Measurements from ENCODE around the gene TOMM20.
"Not testable (repeated sequence)": the region's sequence is repeated elsewhere in the genome, so short reads cannot be mapped to it uniquely, and the experiment has no call there.

The TOMM20 gene

DNA sequence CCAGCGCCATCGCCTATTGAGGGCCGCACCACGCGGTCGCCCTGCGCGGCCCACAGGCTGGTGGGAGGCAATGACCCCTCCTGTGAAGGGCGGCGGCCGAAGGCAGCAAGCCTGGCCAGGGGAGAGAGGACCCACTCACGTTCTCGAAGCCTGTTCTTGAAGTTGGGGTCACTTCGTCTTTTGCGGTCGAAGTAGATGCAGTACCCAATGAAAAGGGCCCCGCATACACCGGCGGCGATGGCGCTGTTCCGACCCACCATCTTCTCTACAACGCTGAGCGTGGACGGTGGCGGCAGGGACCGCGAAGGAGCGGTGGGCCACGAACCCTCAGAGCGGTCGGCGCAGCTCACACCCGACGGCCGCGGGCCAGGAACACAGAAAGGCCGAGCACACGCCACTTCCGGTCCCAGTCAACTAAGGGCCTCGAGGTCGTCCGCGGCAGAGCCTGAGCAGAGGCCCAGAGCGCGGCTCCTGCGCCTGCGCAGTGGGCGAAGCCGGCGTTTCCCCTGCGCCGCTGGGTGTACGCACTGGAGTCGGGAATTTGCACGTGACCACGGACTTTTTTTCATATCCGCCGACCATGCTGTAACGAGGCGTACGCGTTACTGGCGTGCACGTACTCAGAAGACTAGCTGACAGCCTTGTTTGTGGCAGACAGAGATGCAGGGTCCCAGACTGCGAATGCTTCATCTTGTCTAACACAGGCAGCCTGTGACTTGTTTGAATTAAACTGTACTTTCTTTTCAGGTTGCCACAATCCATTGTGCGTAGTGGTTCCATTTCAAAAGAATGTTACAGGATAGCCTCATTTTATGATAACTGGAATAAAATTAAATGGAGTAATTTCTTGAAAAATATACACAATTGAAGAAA is at the start of gene TOMM20:
TSS of gene TOMM20 (minus strand) at position 382 of the 873 bp plus-strand sequence. CDS start at position 260, 122 bp downstream.
- DNase-seq: peak; percentile 99

- DNase-seq: no peak
These were observed 47.8 kb upstream of the TOMM20 start for GRCh38 chr1:235176486-235176885.

GRCh38 chr1:235169986-235170385 is 41.3 kb upstream of the TOMM20 start:
- DNase-seq: no peak

DNA sequence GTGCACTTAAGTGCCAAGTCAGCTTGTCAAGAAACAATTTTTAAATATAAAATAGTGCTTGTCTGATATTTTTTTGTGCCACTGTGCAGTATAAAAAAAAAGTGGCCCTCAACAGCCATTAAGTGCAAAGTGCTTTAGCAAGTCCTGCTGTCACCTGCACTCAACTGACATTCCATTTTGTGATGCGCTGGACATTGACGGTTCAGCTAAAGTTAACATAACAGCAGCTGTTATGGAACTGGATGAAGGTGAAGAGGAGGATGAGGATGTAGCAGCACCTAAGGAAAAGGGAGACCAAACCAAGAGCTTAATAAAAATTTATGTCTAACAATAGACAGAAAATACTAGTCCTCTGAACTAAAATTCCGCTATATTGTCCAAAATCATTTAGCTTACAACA is 39.7 kb upstream of the TOMM20 start:
- no peak for DNase-seq

GRCh38 chr1:235161685-235162327 is 33.2 kb upstream of the TOMM20 start:
- no peak for DNase-seq

GRCh38 chr1:235160957-235161684 is 32.5 kb upstream of the TOMM20 start, which contains the start of gene RBM34:
Gene RBM34, minus strand, starts transcription at chr1:235161250. Its CDS starts 24 bp downstream, at chr1:235161226.
- peak; percentile 97 for DNase-seq

GRCh38 chr1:235160383-235160956 is 31.8 kb upstream of the TOMM20 start:
- peak; percentile 85 for DNase-seq

GRCh38 chr1:235159930-235160329 is 31.3 kb upstream of the TOMM20 start:
- not testable (repeated sequence) for DNase-seq

- DNase-seq: not testable (repeated sequence)
These were observed 30.6 kb upstream of the TOMM20 start for GRCh38 chr1:235159284-235159683.

DNA sequence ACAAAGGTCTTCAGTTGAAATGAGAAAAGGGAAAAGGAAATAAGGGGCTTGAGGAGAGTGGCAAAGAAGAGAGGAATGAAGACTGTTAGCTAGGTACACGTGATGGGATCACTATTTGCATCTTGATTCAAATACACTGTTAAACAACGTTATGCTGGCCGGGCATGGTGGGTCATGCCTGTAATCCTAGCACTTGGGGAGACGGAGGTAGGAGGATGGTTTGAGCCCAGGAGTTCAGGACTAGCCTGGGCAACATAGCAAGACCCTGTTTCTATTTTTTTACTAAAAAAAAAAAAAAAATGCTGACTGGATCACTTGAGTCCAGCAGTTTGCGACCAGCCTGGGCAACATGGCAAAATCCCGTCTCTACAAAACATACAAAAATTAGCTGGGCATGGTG is 30.0 kb upstream of the TOMM20 start:
- DNase-seq: no peak

GRCh38 chr1:235157150-235157549 is 28.5 kb upstream of the TOMM20 start:
- DNase-seq: no peak

GRCh38 chr1:235156740-235157139 is 28.1 kb upstream of the TOMM20 start:
- no peak for DNase-seq

DNA sequence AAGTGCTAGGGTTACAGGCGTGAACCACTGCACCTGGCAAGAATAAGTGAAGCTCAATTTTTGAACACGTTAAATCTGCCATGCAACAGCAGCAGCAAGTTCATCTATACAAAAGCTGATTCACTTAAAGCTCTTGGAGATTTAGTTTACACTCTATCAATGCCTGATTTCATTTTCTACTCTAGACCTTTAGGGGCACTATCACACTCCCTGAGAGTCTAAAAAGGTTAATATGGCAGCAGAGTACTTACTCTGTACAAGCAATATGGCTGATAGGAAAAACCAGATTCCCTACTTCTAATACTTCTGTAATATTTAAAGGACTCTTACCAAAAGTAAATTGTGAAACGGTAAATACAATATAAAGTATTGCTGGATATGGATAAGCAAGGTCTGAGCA is 27.6 kb upstream of the TOMM20 start:
- peak; percentile 8 for DNase-seq

GRCh38 chr1:235152235-235152634 is 23.6 kb upstream of the TOMM20 start:
- DNase-seq: no peak

GRCh38 chr1:235151033-235151432 is 22.4 kb upstream of the TOMM20 start:
- no peak for DNase-seq

DNA sequence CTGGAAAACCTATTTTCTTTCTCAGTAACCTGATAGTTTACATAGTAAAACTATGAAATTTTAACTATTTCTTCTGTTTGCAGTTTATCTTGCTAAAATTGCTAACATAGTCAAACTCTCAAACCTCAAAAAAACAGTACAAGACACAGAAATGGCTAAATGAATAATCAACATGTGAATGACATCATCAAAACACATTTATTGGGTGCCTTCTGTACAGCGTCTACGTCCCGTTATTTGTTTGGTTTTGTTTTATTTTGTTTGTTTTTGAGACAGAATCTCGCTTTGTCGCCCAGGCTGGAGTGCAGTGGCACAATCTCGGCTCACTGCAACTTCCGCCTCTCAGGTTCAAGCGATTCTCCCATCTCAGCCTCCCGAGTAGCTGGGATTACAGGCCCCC is 21.2 kb upstream of the TOMM20 start:
- DNase-seq: no peak

DNA sequence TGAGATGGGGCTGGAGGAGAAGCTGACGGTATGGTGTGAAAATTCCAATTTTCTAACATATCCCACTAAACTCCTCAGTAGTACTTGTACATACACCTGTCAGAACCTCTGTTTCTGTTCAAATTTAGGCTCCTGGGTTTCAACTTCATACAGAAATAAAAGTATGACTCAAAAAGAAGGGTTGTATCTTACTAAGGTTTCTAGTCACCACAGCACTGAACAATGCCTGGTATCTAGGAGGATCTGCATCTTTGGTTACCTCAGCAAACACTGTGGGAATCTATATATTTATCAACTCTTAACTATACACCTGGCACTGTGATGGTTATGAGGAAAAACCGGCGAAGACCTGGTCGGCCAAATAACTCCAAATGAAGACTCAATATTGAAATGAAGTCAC is 18.6 kb upstream of the TOMM20 start:
- no peak for DNase-seq

DNA sequence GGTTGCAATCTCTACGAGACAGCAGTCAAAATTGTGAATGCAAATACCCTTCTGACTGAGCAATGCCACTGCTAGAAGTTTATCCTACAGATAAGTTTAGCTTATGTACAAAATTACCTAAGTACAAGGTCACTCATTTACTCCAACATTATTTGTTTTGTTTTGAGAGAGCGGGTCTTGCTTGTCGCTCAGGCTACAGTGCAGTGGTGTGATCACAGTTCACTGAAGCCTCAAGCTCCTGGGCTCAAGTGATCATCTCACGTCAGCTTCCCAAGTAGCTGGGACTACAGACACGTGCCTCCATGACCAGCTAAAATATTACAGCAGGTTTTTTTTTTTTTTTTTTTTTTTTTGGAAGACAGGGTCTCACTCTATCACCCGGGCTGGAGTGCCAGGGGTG is 17.0 kb upstream of the TOMM20 start:
- no peak for DNase-seq

DNA sequence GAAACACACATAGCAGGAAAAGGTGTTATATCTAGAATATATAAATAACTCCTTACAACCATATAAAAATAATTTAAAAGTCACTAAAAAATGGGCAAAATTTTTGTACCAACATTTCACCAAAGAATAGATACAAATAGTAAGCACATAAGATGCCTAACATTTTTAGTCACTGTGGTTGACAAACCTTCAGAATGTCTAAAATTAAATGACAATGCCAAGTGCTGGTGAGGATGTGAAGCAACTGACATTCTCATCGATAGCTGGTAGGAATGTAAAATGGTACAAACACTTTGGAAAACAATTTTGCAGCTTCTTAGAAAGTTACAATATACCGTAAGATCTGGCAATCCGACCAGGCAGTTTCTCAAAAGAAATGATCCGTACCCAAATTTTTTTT is 14.4 kb upstream of the TOMM20 start:
- DNase-seq: no peak

- DNase-seq: no peak
These were observed 10.7 kb upstream of the TOMM20 start for GRCh38 chr1:235139315-235139714.

DNA sequence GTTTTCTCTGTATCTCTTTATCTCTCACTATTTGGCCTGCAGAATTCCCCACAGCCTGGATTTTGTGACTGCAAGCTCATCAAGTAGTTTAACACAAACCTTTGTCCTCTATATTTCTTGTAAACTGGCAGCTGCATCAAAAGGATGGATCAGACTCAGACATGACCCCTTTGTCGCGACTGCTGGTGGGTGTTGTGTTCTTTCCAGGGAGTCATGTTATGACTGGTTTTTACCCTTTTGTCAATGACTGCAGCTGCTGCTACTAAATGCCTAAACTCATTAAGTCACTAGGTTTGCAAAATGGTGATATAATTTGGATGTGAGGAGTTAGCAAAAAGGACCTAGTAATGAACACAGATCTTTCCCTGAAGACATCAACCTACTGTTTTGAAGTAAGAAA is 10.2 kb upstream of the TOMM20 start:
- DNase-seq: no peak

- DNase-seq: no peak
These were observed 7.5 kb upstream of the TOMM20 start for GRCh38 chr1:235136111-235136510.

DNA sequence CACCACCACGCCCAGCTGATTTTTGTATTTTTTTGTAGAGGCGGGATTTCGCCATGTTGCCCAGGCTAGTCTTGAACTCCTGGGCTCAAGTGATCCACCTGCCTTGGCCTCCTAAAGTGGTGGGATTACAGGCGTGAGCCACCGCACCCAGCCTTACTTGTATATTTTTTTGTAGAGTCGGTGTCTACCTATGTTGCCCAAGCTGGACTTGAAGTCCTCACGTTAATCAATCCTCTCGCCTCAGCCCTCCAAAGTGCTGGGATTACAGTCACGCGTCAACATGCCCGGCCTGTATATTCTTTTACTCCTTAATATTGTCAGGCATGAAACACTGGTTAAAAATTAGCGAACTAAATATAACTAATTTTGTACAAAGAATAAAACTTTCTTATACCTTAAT is 5.5 kb upstream of the TOMM20 start:
- no peak for DNase-seq
